Ectodermal cell (in vitro differentiated cells): ENCODE measurements around the gene WDR33. TPM values are rescaled to one million over a fixed set of nuclear protein-coding genes. Genes with fewer than 3 reads are reported as not detected.

ENCODE experiments used
- H3K27ac ChIP-seq: 2 replicates; pipeline ENCODE4 v1.7.0; 2013; ENCODE audit warnings: mild to moderate bottlenecking, low read depth, low read length; ENCODE audit not compliant: insufficient read depth, poor library complexity, severe bottlenecking
- H3K27me3 ChIP-seq: 2 replicates; pipeline ENCODE4 v1.7.0; 2013; ENCODE audit warnings: mild to moderate bottlenecking, low read length; ENCODE audit not compliant: insufficient read depth, control insufficient read depth, poor library complexity, severe bottlenecking
- H3K36me3 ChIP-seq: one replicate; pipeline ENCODE4 v1.7.0; 2013; ENCODE audit warnings: low read length; ENCODE audit not compliant: control insufficient read depth, insufficient read depth
- H3K4me1 ChIP-seq: one replicate; pipeline ENCODE4 v1.7.0; 2013; ENCODE audit warnings: low read length; ENCODE audit not compliant: control insufficient read depth, insufficient read depth
- H3K4me3 ChIP-seq: 2 replicates; pipeline ENCODE4 v1.7.0; 2013; ENCODE audit warnings: low read depth, low read length, control low read depth; ENCODE audit not compliant: insufficient read depth
- H3K9me3 ChIP-seq: 2 replicates; pipeline ENCODE4 v1.7.0; 2013; ENCODE audit warnings: mild to moderate bottlenecking, low read length, moderate library complexity; ENCODE audit not compliant: control insufficient read depth
- WGBS, 2 experiments: methylation state at CpG; one replicate each; pipeline ENCODE4 v1.1.7; 2013; ENCODE audit warnings: missing lambda C conversion rate in 2 of 2; 5-methylcytosine and 5-hydroxymethylcytosine counted together
- polyA plus RNA-seq, 4 experiments: library from polyadenylated mRNA; stranded (reverse); fragments of 50-300 nt; gene quantifications; one replicate each; pipeline ENCODE4 v1.2.3, GENCODE V29; 2013

Gene WDR33
- polyA plus RNA-seq (2013, experiment 1 of 4) = 59.0 TPM
- polyA plus RNA-seq (2013, experiment 2 of 4) = 55.5 TPM
- 34.9 TPM for polyA plus RNA-seq (2013, experiment 3 of 4)
- polyA plus RNA-seq (2013, experiment 4 of 4) = 33.4 TPM

DNA sequence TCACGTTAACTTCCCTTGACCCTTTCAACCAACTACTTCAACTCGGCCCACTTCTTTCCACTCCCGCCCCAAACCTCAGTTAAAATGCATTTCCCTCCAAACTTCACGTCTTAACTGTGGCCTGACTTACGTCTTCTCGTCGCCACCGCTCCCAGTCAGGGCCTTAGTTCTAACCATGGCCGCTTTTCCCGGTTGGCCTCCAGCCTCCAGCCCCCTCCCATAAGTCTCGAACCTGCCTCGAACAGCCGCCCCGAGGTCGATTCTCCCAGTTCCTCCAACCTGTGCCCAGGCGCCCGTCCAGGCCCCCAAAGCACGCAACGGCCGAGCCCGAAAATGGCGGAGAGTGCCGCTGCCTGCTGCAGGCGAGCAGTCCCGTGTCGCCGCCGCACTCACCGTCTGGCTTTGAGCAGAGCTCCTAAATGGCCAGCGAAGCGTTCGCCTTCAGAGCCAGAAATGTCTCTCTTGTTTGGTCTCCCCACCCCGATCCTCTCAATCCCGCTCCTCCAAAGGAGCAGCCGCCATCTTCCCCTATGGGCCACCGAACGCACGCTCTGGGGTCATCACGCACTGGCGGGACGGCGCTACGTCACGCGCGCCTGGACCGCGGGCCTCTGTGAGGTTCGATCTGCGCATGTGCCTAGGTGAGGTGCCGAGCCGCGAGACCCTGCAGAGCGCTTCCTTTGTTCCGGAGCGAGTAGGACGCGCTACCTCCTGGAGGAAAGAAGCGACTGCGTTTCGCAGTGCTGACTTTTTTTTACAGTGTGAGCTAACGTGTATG lies at the start of gene WDR33:
Gene WDR33, minus strand, starts transcription at position 553 of the 778 bp plus-strand sequence. CDS start 40,190 bp downstream, outside the sequence.
- H3K27me3 ChIP-seq = no peaks in the 10 kb centered on the region
- WGBS, 2 experiments = 0% methylated on average over 62 of the region's 62 CpGs
- H3K4me1 ChIP-seq = no peaks in the 10 kb centered on the region
- peak within 1 kb of the TSS; percentile 87 for H3K27ac ChIP-seq
- H3K4me3 ChIP-seq = peak within 1 kb of the TSS; percentile 83
- H3K9me3 ChIP-seq = no peaks in the 10 kb centered on the region
- H3K36me3 ChIP-seq = no peaks in the 10 kb centered on the region

DNA sequence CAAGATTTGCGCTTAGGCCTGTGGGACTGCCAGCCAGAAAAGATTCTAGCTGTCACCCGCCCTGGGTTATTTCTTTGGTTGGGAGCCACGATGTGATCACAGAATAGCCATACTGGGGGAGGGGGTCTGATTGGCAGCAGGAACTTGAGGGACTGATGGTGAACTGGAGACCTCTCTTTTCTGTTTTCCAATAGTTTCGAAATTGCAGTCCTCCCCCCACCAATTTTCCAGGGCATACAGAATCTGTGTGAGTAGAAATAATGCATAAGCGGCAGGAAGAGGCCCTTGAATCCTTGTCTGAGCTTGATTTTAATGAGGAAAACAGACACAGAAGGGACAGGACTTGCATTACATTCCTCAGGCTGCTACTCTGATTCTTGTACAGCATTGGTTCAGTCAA lies 49.2 kb upstream of the WDR33 start:
- Histone ChIP-seq H3K9me3 (no peaks in the 10 kb centered on the region), H3K27ac (no peak overlapping the region), H3K4me1 (peaks cover 2% of the 10 kb centered on the region), H3K4me3 (no peak overlapping the region), H3K36me3 (peaks cover 19% of the 10 kb centered on the region), H3K27me3 (no peaks in the 10 kb centered on the region)
- 63 to 67% methylated on average over 5 of the region's 5 CpGs for WGBS, 2 experiments

- H3K27ac ChIP-seq = no peak overlapping the region
- H3K9me3 ChIP-seq = no peaks in the 10 kb centered on the region
- peaks cover 17% of the 10 kb centered on the region for H3K36me3 ChIP-seq
- peaks cover 2% of the 10 kb centered on the region for H3K4me1 ChIP-seq
- no peaks in the 10 kb centered on the region for H3K27me3 ChIP-seq
- WGBS, 2 experiments = 14 to 20% methylated on average over 8 of the region's 8 CpGs
- H3K4me3 ChIP-seq = no peak overlapping the region
These were observed 48.7 kb upstream of the WDR33 start for GRCh38 chr2:127859712-127860085.

DNA sequence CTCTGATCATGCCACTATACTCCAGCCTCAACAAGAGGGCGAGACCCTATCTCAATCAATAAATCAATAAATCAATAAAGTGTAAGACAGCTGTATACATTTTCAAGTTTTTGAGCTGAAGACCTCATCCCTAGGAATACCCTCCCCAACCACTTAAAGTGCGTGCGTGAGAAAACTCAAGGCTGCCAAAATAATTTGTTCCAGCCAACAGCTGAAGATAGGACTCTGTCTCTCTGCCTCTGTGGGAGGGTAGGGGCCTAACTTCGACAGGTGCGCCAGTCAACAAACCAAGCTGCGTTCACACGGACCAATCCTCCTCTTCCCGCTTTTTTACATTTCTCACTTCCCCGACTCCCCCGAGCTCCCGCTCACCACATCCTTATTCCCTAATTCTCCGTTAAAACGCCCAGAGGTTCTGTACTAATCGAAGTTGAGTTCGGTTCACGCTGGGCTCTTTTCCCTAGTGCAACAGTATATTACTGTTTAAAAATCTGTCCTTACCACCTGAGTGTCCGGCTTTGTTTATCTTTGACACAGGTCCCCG lies 46.4 kb upstream of the WDR33 start:
- peak overlapping the region; percentile 91 for H3K4me3 ChIP-seq
- WGBS, 2 experiments = 6 to 8% methylated on average over 18 of the region's 18 CpGs
- H3K9me3 ChIP-seq = no peaks in the 10 kb centered on the region
- H3K27me3 ChIP-seq = no peaks in the 10 kb centered on the region
- H3K27ac ChIP-seq = no peak overlapping the region
- H3K36me3 ChIP-seq = peaks cover under 1% of the 10 kb centered on the region
- peaks cover 2% of the 10 kb centered on the region for H3K4me1 ChIP-seq

DNA sequence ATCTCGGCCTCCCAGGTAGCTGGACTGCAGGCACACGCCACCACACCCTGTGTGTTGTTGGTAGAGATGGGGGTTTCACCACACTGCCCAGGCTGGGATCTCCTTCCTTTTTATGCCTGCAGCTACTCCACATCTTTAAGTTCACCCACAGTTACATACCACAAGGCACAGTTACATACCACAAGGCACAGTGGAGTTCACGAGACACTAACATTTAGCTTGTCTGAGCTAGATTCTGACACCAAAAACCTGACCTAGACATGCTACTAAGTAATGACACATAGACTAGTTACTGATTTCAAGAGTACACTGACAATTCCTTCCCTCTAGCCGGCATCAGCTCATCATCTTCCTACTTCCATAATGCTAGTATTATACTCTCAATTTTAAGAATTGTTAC lies 42.7 kb upstream of the WDR33 start:
- Histone ChIP-seq H3K27ac (no peak overlapping the region), H3K27me3 (no peaks in the 10 kb centered on the region), H3K36me3 (peaks cover 15% of the 10 kb centered on the region), H3K4me1 (no peaks in the 10 kb centered on the region), H3K9me3 (no peaks in the 10 kb centered on the region), H3K4me3 (no peak overlapping the region)
- 97 to 98% methylated on average over 4 of the region's 4 CpGs for WGBS, 2 experiments

DNA sequence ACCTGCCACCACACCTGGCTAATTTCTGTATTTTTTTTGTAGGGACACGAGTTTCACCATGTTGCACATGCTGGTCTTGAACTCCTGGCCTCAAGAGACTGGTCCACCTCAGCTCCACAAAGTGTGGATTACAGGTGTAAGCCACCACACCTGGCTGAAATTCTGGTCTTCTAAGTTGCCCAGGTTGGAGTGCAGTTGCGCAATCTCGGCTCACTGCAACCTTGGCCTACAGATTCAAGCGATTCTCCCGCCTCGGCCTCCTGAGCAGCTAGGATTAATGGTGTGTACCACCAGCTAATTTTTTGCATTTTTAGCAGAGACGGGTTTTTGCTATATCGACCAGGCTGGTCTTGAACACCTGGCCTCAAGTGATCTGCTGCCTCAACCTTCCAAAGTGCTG lies 41.4 kb upstream of the WDR33 start:
- no peaks in the 10 kb centered on the region for H3K27me3 ChIP-seq
- WGBS, 2 experiments = 92 to 97% methylated on average over 8 of the region's 8 CpGs
- no peak overlapping the region for H3K4me3 ChIP-seq
- H3K27ac ChIP-seq = no peak overlapping the region
- no peaks in the 10 kb centered on the region for H3K9me3 ChIP-seq
- H3K36me3 ChIP-seq = peaks cover 24% of the 10 kb centered on the region
- H3K4me1 ChIP-seq = no peaks in the 10 kb centered on the region

DNA sequence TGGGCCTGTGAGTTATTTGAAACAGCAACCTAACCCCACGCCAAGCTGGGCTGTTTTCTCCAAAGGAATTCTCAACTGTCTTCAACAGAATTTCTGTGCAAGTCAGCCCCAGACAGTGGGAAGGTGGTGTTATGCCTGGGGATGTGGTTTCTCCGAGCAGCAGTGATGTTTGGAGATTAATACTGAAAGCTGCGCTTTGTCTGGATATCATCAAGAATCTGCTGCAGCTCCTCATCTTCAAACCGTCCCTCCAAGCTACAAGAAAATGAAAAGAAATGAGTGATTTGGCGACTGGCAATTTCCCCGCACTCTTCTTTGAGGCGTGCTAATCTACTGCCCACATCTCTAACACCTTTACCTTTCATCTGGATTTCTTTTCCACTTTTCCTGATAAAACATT lies 37.0 kb upstream of the WDR33 start:
- H3K27ac ChIP-seq = no peak overlapping the region
- H3K9me3 ChIP-seq = no peaks in the 10 kb centered on the region
- no peak overlapping the region for H3K4me3 ChIP-seq
- 98 to 99% methylated on average over 7 of the region's 7 CpGs for WGBS, 2 experiments
- H3K27me3 ChIP-seq = no peaks in the 10 kb centered on the region
- peaks cover 37% of the 10 kb centered on the region for H3K36me3 ChIP-seq
- no peaks in the 10 kb centered on the region for H3K4me1 ChIP-seq

DNA sequence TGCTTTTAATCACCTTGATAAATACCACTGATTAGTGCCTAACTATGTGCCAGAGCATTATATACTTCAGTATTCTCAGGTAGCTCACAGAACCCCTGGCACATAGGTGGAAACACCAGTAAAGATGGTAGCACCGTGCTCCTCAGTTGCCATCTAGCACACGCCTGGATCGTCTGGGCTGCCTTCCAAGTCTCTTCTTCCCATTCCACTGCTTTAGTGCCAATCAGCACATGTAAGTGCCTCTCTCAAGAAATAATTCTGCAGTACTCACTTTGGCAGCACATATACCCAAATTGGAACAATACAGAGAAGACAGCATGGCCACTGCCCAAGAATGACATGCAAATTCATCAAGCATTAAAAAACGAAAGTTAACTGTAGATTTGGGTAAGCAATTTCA lies 34.0 kb upstream of the WDR33 start:
- H3K9me3 ChIP-seq = no peaks in the 10 kb centered on the region
- no peak overlapping the region for H3K4me3 ChIP-seq
- no peak overlapping the region for H3K27ac ChIP-seq
- H3K36me3 ChIP-seq = peaks cover 27% of the 10 kb centered on the region
- H3K27me3 ChIP-seq = no peaks in the 10 kb centered on the region
- 93 to 98% methylated on average over 4 of the region's 4 CpGs for WGBS, 2 experiments
- H3K4me1 ChIP-seq = no peaks in the 10 kb centered on the region

DNA sequence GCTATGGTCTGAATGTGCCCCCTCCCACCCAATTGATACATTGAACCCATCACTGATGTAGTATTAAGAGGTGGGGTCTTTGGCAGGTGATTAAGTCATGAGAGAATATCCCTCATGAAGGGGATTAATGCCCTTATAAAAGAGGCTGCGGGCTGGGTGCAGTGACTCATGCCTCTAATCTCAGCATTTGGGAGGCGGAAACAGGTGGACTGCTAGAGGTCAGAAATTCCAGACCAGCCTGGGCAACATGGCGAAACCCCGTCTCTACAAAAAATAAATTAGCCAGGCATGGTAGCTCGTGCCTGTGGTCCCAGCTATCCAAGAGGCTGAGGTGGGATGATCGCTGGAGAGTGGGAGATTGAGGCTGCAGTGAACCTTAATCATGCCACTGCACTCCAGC lies 32.7 kb upstream of the WDR33 start:
- Histone ChIP-seq H3K36me3 (peaks cover 22% of the 10 kb centered on the region), H3K27ac (no peak overlapping the region), H3K4me1 (no peaks in the 10 kb centered on the region), H3K27me3 (no peaks in the 10 kb centered on the region), H3K4me3 (no peak overlapping the region), H3K9me3 (no peaks in the 10 kb centered on the region)
- 95 to 96% methylated on average over 6 of the region's 6 CpGs for WGBS, 2 experiments

DNA sequence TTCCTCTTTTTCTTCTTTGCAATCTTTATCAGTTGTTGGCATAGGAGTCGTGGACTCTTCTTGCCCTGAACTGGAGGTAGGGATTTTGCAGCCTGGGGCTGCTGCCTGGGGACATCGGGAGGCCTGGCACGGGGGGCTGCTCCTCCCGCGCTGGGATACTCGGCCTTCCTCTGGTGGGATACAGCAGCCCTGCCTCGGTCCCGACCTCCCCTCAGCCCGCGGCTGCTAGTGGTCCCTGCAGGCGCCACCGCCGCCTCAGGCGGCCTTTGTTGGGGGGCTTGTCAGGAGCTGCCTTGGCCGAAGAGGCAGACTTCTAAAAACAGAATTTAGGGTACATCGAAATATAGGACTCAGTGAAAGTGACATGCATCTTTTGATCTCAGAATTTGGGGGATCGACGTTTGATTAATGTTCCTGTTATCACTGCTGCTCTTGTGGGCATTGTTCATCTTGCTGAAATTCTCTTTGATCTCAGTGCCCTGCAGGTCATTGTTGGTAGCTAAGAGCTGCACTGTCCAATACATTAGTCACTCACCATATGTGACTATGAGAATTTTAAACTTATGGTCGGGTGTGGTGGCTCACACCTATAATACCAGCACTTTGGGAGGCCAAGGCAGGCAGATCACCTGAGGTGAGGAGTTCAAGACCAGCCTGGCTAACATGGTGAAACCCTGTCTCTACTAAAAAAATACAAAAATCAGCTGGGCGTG lies 30.7 kb upstream of the WDR33 start:
- no peaks in the 10 kb centered on the region for H3K9me3 ChIP-seq
- no peaks in the 10 kb centered on the region for H3K4me1 ChIP-seq
- H3K36me3 ChIP-seq = peaks cover 6% of the 10 kb centered on the region
- H3K4me3 ChIP-seq = no peak overlapping the region
- no peak overlapping the region for H3K27ac ChIP-seq
- WGBS, 2 experiments = 89 to 92% methylated on average over 20 of the region's 20 CpGs
- H3K27me3 ChIP-seq = no peaks in the 10 kb centered on the region
